Left ventricle myocardium inferior (tissue), 1 donor: Measurements from ENCODE around the gene TBC1D14. TPM values are rescaled to one million over a fixed set of nuclear protein-coding genes. Genes with fewer than 3 reads are reported as not detected.

Experiments
- DNase-seq: peaks from one replicate; pipeline ENCODE4 v3.0.0-alpha.2; 2020
- H3K27ac ChIP-seq: fragments of 200-600 bp; replicated peaks from 2 replicates; pipeline ENCODE4 v1.8.0; 2021
- H3K27me3 ChIP-seq: fragments of 200-600 bp; 2 replicates; pipeline ENCODE4 v1.8.0; 2021; ENCODE audit warnings: low read depth
- H3K36me3 ChIP-seq: fragments of 200-600 bp; 2 replicates; pipeline ENCODE4 v1.8.0; 2021
- H3K4me1 ChIP-seq: fragments of 200-600 bp; 2 replicates; pipeline ENCODE4 v1.8.0; 2021
- H3K4me3 ChIP-seq: fragments of 200-600 bp; 2 replicates; pipeline ENCODE4 v1.8.0; 2021; ENCODE audit warnings: mild to moderate bottlenecking, moderate library complexity
- H3K9me3 ChIP-seq: fragments of 200-600 bp; replicated peaks from 2 replicates; pipeline ENCODE4 v1.8.0; 2021
- intact Hi-C: fragments of 100-400 bp; cut with micrococcal nuclease; formaldehyde crosslinking; loops from one replicate; pipeline ENCODE4 v1.11.0; 2022
- total RNA-seq: library from RNA; stranded (reverse); fragmentation: NEBNext Ultra II Directional; extraction: Animal tissue kit (Norgen Biotek cat#: 25700); gene quantifications from one replicate; pipeline ENCODE4 v1.2.1, GENCODE V29; 2021
- TF ChIP-seq, protein P1 (sequence below): fragments of 200-600 bp; IDR thresholded peaks from 2 replicates; pipeline ENCODE4 v1.8.0; 2021; ENCODE audit warnings: antibody characterized with exemption, mild to moderate bottlenecking, borderline replicate concordance
- donor health status: DM: no; HTN: yes; CAD: no; lungs with severe emphysema.

TBC1D14 gene
- total RNA-seq, 1 donor from 2014 or later = 36.1 TPM

DNA sequence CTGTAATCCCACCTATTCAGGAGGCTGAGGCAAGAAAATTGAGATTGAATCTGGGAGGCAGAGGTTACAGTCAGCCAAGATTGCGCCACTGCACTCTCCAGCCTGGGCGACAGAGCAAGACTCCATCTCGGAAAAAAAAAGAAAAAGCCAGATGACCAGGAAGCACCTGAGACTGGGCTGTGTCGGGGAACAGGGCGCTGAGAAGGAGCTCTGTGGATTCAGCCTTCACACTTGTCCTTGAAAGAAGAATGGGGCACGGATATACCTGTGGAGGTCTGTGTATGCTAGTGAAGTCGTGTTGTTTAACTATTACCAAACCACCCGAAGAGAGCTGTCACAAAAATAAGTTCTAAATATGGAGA is 94.2 kb downstream of the TBC1D14 start:
- Histone ChIP-seq H3K36me3 (peaks cover 92% of the 10 kb centered on the region), H3K4me1 (no peaks in the 10 kb centered on the region), H3K4me3 (no peak overlapping the region), H3K27me3 (no peaks in the 10 kb centered on the region), H3K9me3 (no peaks in the 10 kb centered on the region), H3K27ac (no peak overlapping the region)
- intact Hi-C loops = no loop called here
- DNase-seq = no peak
- TF ChIP-seq, protein P1, sequence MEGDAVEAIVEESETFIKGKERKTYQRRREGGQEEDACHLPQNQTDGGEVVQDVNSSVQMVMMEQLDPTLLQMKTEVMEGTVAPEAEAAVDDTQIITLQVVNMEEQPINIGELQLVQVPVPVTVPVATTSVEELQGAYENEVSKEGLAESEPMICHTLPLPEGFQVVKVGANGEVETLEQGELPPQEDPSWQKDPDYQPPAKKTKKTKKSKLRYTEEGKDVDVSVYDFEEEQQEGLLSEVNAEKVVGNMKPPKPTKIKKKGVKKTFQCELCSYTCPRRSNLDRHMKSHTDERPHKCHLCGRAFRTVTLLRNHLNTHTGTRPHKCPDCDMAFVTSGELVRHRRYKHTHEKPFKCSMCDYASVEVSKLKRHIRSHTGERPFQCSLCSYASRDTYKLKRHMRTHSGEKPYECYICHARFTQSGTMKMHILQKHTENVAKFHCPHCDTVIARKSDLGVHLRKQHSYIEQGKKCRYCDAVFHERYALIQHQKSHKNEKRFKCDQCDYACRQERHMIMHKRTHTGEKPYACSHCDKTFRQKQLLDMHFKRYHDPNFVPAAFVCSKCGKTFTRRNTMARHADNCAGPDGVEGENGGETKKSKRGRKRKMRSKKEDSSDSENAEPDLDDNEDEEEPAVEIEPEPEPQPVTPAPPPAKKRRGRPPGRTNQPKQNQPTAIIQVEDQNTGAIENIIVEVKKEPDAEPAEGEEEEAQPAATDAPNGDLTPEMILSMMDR = no peak

DNA sequence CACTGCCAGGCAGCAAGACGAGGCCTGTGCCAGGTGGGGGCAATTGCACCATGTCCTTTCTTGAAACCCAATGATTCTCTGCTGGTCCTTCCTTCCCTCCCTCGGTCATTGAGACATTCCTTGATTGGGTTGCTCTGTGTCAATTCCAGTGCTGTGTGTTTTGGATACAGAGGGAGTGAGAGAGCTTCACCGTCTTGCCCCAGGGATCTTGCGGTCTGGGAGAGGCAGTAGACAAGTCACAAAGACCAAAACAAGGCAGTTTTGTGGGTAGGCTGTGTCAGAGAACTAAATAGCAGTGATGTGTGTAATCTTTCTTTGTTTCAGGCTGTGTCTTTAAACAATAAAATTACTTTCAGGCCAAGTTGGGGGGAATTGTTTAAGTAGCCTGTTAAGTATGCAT is 94.7 kb downstream of the TBC1D14 start:
- Histone ChIP-seq H3K4me1 (peaks cover 3% of the 10 kb centered on the region), H3K4me3 (no peak overlapping the region), H3K36me3 (peaks cover 90% of the 10 kb centered on the region), H3K27me3 (no peaks in the 10 kb centered on the region), H3K27ac (no peak overlapping the region), H3K9me3 (no peaks in the 10 kb centered on the region)
- DNase-seq = no peak
- intact Hi-C loops = no loop called here
- TF ChIP-seq, protein P1 = no peak

DNA sequence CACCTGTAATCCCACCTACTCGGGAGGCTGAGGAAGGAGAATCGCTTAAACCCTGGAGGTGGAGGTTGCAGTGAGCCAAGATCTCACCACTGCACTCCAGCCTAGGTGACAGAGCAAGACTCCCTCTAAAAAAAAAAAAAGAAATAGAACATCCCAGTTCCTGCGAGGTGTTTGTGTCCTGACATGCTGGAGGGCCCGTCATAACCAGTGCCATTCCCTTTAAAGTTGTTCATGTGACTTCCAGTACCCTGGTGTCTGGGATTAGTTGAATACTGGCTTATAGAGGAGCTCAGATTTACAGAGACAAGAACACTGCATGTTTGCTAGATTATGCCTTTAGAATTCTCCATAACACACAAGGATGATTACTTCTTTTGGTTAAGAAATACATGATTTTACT is 95.9 kb downstream of the TBC1D14 start:
- intact Hi-C loops = no loop called here
- Histone ChIP-seq H3K4me3 (no peak overlapping the region), H3K9me3 (no peaks in the 10 kb centered on the region), H3K27ac (no peak overlapping the region), H3K4me1 (peaks cover 12% of the 10 kb centered on the region), H3K27me3 (no peaks in the 10 kb centered on the region), H3K36me3 (peaks cover 86% of the 10 kb centered on the region)
- no peak for DNase-seq
- TF ChIP-seq, protein P1 = no peak

DNA sequence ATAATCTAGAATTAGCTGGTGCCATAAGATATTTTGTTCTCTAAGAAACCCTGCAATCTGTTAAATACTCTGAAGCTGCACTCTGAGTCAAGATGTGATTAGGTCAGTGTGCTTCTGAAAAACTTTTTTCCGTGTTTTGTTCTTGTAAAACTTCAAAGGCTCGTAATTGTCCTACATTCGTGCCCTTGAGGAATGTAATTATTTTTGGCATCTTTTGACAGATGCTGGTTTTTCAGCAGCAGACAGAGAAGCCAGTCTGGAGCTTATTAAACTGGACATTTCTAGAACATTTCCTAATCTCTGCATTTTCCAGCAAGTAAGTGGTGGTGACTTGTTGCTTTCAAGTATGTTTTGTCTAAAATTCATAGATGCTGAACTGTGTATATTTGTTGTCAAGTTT is 96.8 kb downstream of the TBC1D14 start:
- H3K4me1 ChIP-seq = peaks cover 12% of the 10 kb centered on the region
- peaks cover 86% of the 10 kb centered on the region for H3K36me3 ChIP-seq
- no peak for DNase-seq
- intact Hi-C loops = no loop called here
- H3K9me3 ChIP-seq = no peaks in the 10 kb centered on the region
- no peaks in the 10 kb centered on the region for H3K27me3 ChIP-seq
- H3K4me3 ChIP-seq = no peak overlapping the region
- H3K27ac ChIP-seq = no peak overlapping the region
- TF ChIP-seq, protein P1 = no peak

DNA sequence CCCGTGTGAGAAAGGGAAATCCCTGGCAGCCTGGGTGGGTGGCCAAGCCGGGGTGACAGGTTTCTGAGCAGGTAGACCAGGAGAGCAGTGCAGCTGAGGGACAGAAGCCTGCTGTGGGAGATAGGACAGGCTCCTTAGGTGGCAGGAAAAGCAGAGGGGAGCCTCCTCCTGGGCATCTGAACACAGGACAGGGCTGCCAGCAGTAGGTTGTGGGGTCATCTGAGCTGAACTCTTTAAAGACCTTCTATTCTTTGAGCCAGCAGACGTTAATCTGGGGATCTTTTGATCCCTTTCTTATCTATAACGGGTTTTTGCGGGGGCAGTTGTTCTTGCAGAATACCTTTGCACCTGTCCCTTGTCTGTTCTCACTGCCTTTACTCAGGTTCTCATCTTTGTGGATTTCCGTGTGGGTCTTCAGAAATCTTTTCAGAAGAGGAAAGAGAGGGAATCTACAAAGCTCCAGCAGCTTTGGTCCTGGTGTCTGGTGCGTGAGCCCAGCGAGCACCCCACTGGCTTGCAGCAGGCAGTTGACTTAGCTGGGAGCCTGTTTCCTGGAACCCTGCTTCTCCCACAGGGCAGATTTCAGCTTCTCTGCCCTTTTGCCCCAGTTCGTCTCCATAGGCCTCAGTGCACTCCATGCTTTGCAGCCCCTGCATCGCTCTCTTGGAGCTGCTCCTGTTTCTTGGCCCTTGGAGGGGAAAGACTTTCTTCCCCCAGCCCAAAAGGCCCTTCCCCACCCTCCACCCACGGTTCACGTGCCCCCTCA is 97.7 kb downstream of the TBC1D14 start:
- peaks cover 12% of the 10 kb centered on the region for H3K4me1 ChIP-seq
- DNase-seq = no peak
- H3K9me3 ChIP-seq = no peaks in the 10 kb centered on the region
- no peak overlapping the region for H3K4me3 ChIP-seq
- H3K27me3 ChIP-seq = no peaks in the 10 kb centered on the region
- peaks cover 85% of the 10 kb centered on the region for H3K36me3 ChIP-seq
- H3K27ac ChIP-seq = no peak overlapping the region
- intact Hi-C loops = no loop called here
- TF ChIP-seq, protein P1 = no peak
